H4 (cell line): ENCODE data around the gene COL28A1. TPM values are rescaled to one million over a fixed set of nuclear protein-coding genes. Genes with fewer than 3 reads are reported as not detected.
"Not testable (repeated sequence)": the region's sequence is repeated elsewhere in the genome, so short reads cannot be mapped to it uniquely, and the experiment has no call there.

Experiments used
- DNase-seq: peaks from one replicate; pipeline ENCODE4 v3.0.0-alpha.2; 2015; ENCODE audit warnings: low spot score
- total RNA-seq: library from RNA; depleted of rRNA; stranded (reverse); fragments of >200 nt; shearing (Covaris generic); gene quantifications from 2 replicates; pipeline ENCODE4 v1.2.3, GENCODE V29; 2014

COL28A1 gene
- total RNA-seq, 1 experiment from 2014 or later, result not detected

DNA sequence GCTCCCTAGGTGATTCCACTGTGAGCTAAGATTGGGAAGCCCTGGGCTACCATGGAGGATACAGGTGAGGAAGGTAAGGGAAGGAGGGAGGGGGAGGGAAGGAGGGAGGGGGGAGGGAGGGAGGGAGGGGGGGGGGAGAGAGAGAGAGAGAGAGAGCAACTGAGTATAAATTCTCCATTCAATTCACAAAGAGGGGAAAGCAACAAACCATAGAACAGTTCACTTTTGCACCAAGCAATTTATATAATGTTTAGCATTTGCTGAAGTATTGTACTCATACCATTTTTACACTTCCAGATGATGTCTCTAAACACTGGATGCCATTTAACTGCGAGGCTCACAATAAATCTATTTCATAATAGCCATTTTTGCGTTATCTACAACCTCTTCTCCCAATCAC is 118.3 kb downstream of the COL28A1 start:
- no peak for DNase-seq

DNA sequence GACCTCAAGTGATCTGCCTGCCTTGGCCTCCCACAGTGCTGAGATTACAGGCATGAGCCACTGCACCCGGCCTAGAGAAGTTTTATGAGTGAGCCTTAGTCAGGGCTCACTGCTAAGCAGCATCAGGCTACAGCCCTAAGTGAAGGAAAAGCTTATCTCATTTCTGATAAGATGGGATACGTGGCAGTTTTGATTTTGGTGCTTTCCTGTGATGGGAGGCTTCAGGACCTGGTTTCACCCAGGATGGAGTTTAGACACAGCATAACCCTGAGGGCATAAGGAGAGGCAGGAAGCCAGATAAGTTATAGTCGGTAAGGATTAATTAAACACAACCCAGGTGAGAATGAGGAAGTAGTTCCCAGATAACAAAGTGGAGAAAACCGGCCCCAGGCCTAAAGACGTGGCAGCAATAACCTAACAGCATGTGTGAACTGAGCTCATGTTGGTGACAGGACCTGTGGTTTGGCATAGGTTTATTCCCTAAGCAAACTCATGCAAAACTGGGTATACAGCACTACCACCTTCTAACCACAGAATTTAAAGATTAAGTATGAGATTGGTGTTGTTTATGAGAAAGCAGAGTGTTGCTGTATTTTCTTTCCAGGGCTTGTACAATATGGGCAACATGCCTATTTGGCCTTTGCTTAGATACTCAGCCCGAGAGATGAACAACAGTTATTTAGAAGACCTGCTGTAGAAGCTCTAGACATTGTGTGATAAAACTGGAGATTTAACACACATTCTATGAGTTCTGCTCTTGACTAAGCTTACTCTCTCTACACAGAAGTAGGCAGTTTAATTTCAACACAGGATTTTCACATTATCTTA is 119.4 kb downstream of the COL28A1 start:
- DNase-seq, result peak; percentile 100

DNA sequence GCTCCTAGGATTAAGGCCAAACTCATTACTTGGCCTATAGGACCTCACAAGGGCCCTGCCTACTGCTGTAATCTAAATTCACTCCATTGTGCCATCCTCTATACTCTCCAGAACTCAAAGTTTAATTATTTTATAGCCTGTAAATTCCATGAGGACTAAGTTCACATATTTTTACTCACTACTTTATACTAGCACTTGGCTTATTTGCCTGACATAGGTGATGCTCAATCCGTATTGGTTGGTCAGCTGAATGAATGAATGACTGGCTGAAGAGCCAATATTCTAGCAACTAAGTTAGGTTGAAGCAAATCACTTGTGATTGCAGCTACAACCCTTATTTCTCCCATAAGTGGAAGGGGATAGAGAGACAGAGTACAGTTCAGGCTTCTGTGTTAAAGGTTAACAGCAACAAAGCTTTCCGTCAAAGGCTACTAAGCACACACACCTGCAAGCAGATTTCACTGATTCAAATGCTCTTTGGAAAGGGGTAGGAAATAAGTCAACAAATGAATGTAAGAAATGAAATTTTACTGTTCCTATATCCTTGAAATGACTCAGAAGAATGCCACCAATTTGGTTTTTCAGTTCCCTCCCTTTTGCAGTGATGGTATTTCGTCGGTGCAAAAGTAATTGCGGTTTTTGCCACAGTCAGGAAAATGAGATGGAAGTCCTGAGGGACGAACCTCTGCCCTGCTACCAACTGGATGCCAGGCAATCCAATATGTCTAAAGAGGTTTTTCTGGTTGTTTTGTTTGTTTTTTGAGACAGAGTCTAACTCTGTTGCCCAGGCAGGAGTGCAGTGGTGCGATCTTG is 120.7 kb downstream of the COL28A1 start:
- no peak for DNase-seq

DNA sequence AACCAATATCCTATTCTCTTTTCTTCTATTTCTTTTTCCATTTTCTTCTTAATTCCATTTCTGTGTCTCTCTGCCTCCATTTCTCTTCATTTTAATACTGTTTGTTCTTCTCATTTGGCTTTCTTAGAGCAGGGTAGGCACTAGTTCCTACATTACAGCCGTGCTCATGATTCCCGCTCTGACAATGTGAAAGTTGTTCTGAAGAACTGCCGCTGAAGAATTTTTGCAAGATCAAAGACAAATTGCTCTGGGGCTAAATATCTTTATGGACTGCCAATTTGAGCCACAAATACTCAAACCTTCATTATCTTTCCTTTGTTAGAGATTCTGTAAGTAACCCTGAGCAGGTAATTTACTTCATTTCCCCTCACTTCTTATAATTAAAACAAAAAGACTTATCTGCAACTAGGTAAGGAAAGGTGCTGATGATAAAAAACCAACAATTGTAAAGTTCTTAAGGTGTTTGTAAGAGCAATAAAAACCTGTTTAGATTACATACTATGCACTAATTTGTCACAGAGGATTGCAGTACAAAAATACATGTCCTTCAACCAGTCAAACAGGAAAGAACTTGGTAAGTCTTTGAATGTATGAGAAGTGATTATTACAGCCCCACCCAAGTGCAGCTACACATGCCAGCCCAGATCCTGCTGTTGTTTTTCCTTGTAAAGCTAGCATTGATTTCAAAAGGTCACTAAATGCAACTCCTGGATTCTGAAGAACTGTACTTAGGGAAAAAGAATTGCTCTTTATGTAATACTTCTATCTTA is 127.5 kb downstream of the COL28A1 start:
- DNase-seq, result no peak

DNA sequence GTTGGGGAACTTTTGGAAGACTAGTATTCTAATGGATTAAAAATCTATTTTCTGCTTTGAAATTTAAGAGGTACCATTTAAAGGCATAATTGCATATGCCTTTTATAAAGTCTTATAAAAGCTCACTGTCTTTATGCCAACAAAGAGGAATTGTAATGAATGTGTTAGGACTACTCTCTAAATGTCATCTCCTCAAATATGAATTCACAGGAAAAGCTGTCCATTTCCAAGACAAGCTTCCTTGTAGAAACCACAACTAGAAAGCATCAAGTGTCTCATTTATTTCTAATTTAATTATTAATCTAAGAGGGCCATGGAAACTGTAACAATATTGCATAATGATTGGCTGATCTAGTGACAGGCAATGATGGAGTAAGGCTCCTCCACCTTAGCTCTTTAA is 130.2 kb downstream of the COL28A1 start:
- DNase-seq, result no peak

DNA sequence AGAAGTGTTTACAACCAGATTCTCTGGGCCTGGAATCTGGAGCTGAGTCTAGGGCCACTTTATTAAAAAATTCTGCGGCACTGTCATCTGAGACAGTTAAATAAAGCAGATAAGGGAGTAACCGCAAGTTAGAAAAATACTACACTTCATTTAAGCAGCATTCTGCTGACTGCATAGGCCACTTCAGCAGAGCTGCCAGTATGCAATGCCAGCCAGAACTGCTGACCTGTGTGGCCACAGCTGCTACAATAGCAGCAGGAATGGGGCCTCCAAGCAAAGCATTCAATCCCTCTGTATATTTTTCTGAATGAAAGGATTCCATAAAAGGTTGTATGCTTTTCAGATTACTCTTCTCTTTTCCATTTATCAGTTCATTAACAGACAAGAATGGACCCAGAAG is 136.0 kb downstream of the COL28A1 start:
- peak; percentile 62 for DNase-seq

DNA sequence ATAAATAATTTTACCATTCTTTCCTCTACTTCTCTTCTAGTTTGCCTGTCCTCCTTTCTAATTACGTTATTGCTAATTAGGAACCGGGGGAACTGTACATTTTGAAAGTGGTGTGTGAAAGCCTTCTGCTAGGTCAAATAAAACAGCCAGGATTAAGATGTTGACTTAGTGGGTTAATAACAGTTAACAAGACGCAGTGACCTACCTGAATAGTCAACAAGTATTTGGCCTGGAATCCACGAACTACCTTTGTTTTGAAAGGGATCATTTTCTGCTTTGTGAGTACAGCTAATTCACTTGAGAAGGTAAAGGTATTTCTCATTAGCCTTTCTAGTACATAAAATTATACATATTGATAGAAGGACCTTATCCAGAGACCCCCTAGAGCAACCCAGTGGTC is 139.9 kb downstream of the COL28A1 start:
- DNase-seq, result no peak

DNA sequence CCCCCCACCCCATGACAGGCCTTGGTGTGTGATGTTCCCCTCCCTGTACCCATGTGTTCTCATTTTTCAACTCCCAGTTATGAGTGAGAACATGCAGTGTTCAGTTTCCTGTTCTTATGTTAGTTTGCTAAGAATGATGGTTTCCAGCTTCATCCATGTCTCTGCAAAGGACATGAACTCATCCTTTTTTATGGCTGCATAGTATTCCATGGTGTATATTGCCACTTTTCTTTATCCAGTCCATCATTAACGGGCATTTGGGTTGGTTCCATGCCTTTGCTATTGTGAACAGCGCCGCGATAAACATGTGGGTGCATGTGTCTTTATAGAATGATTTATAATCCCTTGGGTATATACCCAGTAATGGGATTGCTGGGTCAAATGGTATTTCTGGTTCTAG is 147.5 kb downstream of the COL28A1 start:
- DNase-seq, result not testable (repeated sequence)

DNA sequence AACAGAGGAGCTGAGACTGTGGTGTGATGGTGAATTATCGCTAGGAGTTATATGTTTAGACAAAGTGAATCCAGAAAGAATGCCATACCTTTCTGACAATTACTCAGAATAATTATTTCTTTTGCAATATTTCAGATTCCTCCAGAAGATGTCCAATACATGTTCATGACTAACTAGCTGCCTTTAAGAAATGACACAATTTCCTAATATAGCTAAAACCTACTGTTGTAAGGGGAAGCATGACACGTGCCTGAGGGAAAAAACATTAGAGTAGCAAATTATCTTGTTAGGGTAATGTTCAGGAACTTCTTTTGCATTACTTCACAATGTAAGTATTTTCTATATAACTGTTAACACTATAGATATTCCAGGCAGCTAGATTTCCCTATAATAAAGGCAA is 150.3 kb downstream of the COL28A1 start:
- no peak for DNase-seq

DNA sequence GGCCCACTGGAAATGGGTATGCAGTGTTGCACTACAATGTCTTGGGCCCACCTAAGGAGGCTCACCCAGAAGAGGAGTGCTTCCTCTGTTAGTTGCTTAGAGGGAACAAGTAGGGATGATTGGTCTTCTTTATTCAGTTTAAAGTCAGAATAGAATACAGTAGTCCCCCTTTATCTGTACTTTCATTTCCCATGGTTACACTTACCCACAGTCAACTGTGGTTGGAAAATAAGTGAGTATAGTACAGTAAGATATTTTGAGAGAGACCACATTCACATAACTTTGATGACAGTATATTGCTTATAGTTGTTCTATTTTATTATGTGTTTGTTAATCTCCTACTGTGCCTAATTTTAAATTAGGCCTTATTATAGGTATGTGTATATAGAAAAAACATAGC is 151.4 kb downstream of the COL28A1 start:
- no peak for DNase-seq

DNA sequence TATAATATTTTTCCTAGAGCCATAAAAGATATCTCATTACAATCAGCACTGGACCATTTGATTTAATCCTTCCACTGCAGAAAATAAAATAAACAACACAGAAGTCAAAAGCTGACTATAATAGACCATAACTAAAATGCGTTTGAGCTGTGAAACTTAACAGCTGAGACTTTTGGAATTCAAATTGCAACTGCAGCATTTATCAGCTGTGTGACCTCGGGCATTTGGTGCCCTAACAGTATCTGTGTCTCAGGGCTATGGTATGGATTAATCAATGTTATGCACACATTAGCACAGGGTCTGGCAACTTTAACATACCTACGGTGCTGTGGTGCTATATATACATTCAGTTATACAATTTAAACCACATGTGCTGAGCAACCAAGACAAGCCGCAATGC is 160.1 kb downstream of the COL28A1 start:
- DNase-seq, result no peak

DNA sequence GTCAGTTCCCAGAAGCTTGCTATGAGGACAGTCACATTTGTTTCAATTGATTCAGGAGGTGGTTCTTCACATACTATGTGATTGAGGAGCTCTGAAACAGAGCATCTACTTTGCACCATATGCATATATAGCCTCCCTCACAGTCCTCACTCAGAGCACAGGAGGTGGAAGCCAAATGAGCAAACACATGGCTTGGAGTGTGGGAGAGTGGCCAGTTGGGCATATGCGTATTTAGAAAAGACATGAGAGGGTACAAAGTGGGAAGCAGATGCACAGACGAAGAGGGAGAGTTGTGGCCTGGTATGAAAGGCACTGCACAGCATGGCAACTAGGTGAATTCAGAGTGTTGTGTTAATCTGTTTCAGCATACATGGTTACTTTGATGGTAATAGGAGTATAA is 165.6 kb downstream of the COL28A1 start:
- no peak for DNase-seq

DNA sequence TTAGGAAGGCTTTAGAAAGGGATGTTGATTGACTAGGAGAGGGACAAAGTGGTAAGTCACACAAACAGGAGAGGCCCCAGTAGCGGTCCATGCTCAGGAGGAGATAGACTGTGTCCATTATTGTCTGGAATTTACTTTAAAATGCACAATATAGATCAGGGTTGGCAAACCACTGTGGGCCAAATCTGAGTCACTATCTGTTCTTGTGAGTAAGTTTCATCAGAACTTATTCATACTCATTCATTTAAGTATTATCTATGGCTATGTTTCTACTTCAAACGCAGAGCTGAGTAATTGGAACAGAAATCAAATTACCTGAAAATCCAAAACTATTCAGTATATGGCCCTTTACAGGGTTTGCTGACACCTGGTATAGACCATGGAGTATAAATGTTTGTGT is 166.5 kb downstream of the COL28A1 start:
- DNase-seq, result no peak

DNA sequence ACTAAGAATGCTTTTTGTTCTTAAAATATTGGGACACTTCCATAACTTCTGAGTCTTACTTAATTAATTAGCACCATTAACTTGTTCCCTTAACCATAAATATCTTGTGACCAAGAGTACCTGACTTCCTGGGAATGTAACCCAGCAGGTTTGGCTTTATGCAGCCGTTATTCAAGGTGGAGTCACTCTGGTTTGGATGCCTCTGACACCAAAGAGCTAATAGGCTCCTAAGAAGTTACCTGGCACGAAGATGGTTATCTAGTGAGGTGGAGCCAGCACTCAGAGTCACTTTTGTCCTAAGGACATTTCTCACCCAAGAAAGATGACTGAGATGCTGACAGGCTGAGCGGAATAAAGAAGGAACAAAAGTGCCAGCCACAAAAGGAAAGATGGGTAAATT is 181.0 kb downstream of the COL28A1 start:
- DNase-seq, result no peak

DNA sequence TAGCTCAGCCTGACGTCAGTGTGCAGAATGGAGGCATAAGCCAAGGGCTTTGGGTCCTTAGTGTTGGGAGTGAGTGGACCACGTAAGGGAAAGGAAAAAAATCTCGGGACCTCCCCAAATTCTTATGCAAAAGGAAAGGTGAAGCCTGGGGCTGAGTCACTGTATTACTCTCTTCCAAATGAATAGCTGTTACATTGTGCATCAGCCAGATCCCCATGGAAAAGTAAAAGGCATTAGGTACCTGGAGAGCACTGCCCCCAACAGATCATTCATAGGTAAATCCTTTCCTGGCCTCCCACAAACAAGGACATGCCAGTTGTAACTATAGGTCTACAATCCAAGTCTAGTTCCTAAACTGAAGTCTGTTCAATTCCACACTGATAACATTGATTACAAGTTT is 182.8 kb downstream of the COL28A1 start:
- DNase-seq, result no peak

DNA sequence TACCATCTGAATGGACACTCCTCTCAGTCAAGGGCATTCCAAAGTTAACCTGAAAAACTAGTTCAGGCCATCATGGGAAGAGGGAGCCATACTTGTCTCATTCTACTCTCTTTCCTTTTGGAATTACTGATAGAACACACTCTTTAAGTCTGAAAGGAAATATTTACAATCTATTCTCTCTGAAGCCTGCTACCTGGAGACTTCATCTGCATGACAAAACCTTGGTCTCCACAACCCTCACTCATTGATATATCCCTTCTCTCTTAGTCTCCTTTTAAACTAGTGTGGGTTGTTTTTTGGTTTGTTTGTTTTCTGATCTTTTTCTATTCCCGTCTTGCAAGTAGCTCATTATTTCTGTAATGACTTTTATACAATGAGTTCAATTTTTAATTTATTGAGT is 183.8 kb downstream of the COL28A1 start:
- DNase-seq, result no peak

DNA sequence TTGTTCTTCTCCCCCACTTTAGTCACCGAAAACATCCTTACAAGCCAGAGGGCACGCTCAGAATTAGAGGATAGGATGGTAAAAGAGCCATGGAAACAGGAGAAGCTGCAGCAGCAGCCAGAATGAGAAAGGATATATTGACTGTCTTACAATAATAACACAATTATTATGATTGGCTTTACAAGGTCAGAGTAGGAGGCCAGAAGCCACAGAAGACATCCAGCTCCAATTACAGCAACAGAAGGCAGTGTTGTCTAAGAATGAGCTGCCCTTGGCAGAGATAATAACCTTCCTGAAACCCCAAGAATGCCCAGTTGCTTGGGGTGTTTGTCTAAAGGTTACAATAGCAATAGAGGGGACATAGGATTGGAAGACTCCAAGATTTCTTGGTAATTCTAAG is 184.5 kb downstream of the COL28A1 start:
- no peak for DNase-seq

DNA sequence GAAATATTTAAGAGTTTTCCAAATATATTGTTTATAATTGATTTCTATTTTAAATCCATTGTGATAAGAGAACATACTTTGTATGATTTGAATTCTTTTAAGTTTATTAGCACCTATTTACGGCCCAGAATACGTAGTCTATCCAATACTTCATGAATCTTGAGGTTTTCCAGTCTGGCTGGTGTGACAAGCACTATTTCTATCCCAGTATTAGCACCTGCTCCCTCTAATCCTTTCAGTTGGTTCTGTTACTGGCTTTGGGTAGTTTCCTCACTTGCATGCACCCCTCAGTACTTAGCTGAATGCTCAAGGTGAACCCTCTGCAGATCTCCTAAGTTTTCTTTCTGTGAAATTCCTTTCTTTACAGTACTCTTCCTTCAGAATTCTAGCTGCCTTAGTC is 186.5 kb downstream of the COL28A1 start:
- DNase-seq, result no peak

DNA sequence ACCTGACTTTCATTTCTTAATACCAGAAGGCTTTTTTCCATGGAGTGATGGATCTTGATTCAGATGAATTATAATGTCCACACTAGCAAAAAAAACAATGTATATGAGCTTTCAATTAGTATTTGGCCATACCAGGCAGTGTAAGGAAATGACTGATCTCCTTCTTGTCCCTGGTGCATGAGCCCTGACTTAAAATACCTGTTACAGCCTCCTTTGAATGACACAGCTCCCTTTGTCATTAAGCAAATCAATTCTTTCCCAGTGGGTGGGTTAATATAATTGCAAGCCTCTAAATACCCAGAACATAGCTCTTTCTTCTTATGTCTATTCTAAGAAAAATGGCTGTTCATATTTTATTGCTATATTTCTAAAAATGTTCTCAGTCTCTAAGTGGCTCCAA is 188.6 kb downstream of the COL28A1 start:
- no peak for DNase-seq

DNA sequence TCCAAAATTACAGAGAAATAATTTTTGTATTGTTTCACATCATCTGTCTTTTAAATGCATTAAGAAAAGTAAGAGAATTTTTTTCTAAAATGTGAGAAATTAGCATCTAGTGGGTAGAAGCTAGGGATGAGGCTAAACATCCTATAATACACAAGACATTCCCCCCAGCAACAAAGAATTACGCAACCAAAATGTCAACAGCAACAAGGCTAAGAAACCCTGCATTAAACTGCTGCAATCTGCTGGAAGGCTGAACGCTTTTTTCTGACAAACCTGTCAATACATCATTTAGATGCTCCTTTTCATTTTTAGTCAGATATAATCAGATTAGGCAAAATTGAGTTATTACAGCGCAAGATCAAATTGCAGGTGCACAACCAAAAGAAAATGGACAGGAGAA is 191.1 kb downstream of the COL28A1 start:
- DNase-seq, result no peak

DNA sequence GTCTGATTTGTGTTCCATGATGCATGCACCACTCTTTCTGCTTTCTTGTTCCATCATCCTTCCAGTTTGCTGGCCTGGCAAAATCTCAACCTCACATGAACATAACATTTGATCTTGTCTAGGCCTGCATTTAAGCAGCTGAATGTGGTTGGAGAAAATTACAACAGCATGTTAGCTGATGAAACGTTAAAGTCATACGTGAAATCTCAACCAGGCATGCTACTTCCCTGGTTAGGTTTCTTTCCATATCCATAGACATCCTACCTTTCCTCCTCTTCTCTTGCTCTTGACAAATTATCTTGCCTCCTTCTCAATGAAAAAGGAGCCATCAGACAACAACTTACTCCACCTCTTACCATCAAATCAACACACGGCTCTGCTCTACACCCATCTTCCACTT is 199.8 kb downstream of the COL28A1 start:
- DNase-seq, result no peak

DNA sequence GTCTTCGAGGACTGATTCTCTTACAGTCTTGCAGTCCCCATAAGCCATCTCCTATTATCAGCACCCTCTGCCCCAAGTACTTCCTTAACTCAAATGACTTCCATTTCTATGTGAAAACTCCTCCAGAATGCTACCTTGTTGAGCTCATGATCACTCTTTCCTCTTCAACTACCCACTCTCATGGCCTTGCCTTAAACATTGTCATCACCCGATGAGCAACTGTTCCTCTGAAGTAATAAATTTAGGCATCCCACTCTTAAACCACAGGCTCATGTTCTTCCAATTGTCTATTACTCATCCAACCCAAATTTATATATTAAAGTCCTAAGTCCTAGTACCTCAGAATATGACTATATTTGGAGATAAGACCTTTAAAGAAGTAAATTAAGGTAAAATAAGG is 200.5 kb downstream of the COL28A1 start:
- DNase-seq, result no peak

DNA sequence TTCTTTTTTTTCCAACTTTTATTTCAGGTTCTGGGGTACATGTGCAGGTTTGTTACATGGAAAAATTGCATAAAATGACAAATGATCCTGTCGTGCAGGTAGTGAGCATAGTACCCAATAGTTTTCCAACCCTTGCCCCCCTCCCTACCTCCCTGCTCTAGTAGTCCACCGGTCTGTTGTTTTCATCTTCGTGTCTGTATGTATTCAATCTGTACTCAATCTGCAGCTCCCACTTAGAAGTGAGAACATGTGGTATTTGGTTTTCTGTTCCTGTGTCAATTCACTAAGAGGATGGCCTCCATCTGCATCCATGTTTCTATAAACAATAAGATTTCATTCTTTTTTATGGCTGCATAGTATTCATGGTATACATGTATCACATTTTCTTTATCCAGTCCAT is 202.1 kb downstream of the COL28A1 start:
- no peak for DNase-seq
